ENCODE results near the gene MEGF11. TPM values are rescaled to one million over a fixed set of nuclear protein-coding genes. Genes with fewer than 3 reads are reported as not detected.

Gene MEGF11
- total RNA-seq, 6 experiments from 2014 or later: not detected

GRCh38 chr15:65900488-65900887 is 353.1 kb downstream of the MEGF11 start:
- Mint-ChIP-seq H3K27ac (no peak overlapping the region), H3K4me1 (ENCODE audit: low read depth) (peaks cover 28% of the 10 kb centered on the region), H3K27me3 (ENCODE audit: insufficient read depth) (peaks cover 2% of the 10 kb centered on the region; the same call in 1 of the 2 replicates), H3K9me3 (no peaks in the 10 kb centered on the region), H3K36me3 (ENCODE audit: low read depth) (peaks cover 40% of the 10 kb centered on the region), H3K4me3 (no peak overlapping the region)
- DNase-seq: no peak
- no peak for TF ChIP-seq CTCF (IDR thresholded peaks at IDR 0.05)

- no peak overlapping the region for H3K4me3 Mint-ChIP-seq
- no peaks in the 10 kb centered on the region for H3K27me3 Mint-ChIP-seq (ENCODE audit: insufficient read depth)
- no peak for DNase-seq
- peaks cover 32% of the 10 kb centered on the region for H3K36me3 Mint-ChIP-seq (ENCODE audit: low read depth)
- no peaks in the 10 kb centered on the region for H3K9me3 Mint-ChIP-seq
- no peaks in the 10 kb centered on the region for H3K4me1 Mint-ChIP-seq (ENCODE audit: low read depth)
- TF ChIP-seq CTCF (IDR thresholded peaks at IDR 0.05): no peak
- H3K27ac Mint-ChIP-seq: no peak overlapping the region
Measured at GRCh38 chr15:65896236-65896635, 357.3 kb downstream of the MEGF11 start.

GRCh38 chr15:65893060-65893459 is 360.5 kb downstream of the MEGF11 start:
- H3K27ac Mint-ChIP-seq: no peak overlapping the region
- TF ChIP-seq CTCF (IDR thresholded peaks at IDR 0.05): no peak
- DNase-seq: no peak
- no peaks in the 10 kb centered on the region for H3K9me3 Mint-ChIP-seq
- no peaks in the 10 kb centered on the region for H3K4me1 Mint-ChIP-seq (ENCODE audit: low read depth)
- no peaks in the 10 kb centered on the region for H3K27me3 Mint-ChIP-seq (ENCODE audit: insufficient read depth)
- H3K4me3 Mint-ChIP-seq: no peak overlapping the region
- peaks cover 21% of the 10 kb centered on the region for H3K36me3 Mint-ChIP-seq (ENCODE audit: low read depth)

- Mint-ChIP-seq H3K27ac (no peak overlapping the region), H3K27me3 (ENCODE audit: insufficient read depth) (no peaks in the 10 kb centered on the region), H3K36me3 (ENCODE audit: low read depth) (peaks cover 33% of the 10 kb centered on the region), H3K4me3 (no peak overlapping the region), H3K4me1 (ENCODE audit: low read depth) (no peaks in the 10 kb centered on the region), H3K9me3 (no peaks in the 10 kb centered on the region)
- DNase-seq: no peak
- no peak for TF ChIP-seq CTCF (IDR thresholded peaks at IDR 0.05)
Measured at GRCh38 chr15:65888981-65889380, 364.6 kb downstream of the MEGF11 start.

- no peaks in the 10 kb centered on the region for H3K4me1 Mint-ChIP-seq (ENCODE audit: low read depth)
- H3K36me3 Mint-ChIP-seq (ENCODE audit: low read depth): peaks cover 37% of the 10 kb centered on the region
- H3K27me3 Mint-ChIP-seq (ENCODE audit: insufficient read depth): no peaks in the 10 kb centered on the region
- TF ChIP-seq CTCF (IDR thresholded peaks at IDR 0.05): no peak
- no peak for DNase-seq
- H3K9me3 Mint-ChIP-seq: no peaks in the 10 kb centered on the region
- H3K27ac Mint-ChIP-seq: no peak overlapping the region
- no peak overlapping the region for H3K4me3 Mint-ChIP-seq
Measured at GRCh38 chr15:65887565-65887964, 366.0 kb downstream of the MEGF11 start.

- Mint-ChIP-seq H3K27ac (no peak overlapping the region), H3K4me1 (ENCODE audit: low read depth) (no peaks in the 10 kb centered on the region), H3K4me3 (no peak overlapping the region), H3K27me3 (ENCODE audit: insufficient read depth) (no peaks in the 10 kb centered on the region), H3K36me3 (ENCODE audit: low read depth) (peaks cover 39% of the 10 kb centered on the region), H3K9me3 (no peaks in the 10 kb centered on the region)
- no peak for DNase-seq
- no peak for TF ChIP-seq CTCF (IDR thresholded peaks at IDR 0.05)
Measured at GRCh38 chr15:65885668-65886218, 367.8 kb downstream of the MEGF11 start.

Data from HFFc6 (cell line).